Stimulated activated CD4-positive, alpha-beta T cell treated with anti-CD3 and anti-CD28 coated beads, Interleukin-1b, Interleukin-23, amount 100 ng/mL, for 1 hour (primary cell): Measurements from ENCODE around the gene WDR33.

Source experiments
- DNase-seq, 2 donors: peaks; one replicate each; pipeline ENCODE4 v3.0.0-alpha.2; 2020; ENCODE audit warnings: low read depth in 2 of 2

Gene WDR33

GRCh38 chr2:127672341-127673224 is 138.4 kb downstream of the WDR33 start:
- no peak for DNase-seq

GRCh38 chr2:127671557-127672302 is 139.2 kb downstream of the WDR33 start:
- no peak for DNase-seq

- DNase-seq = no peak
Observed at GRCh38 chr2:127670957-127671290, 140.0 kb downstream of the WDR33 start.

GRCh38 chr2:127670055-127670956 is 140.7 kb downstream of the WDR33 start:
- no peak for DNase-seq

GRCh38 chr2:127669056-127669455 is 141.9 kb downstream of the WDR33 start:
- DNase-seq = no peak

- DNase-seq = no peak
Observed at GRCh38 chr2:127665267-127665893, 145.6 kb downstream of the WDR33 start.

GRCh38 chr2:127664895-127665225 is 146.1 kb downstream of the WDR33 start:
- no peak for DNase-seq

GRCh38 chr2:127664065-127664894 is 146.7 kb downstream of the WDR33 start:
- no peak for DNase-seq

GRCh38 chr2:127663566-127664064 is 147.4 kb downstream of the WDR33 start:
- no peak for DNase-seq

- no peak for DNase-seq
Observed at GRCh38 chr2:127662937-127663565, 147.9 kb downstream of the WDR33 start.

GRCh38 chr2:127661949-127662510 is 148.9 kb downstream of the WDR33 start:
- no peak for DNase-seq

- DNase-seq = no peak
Observed at GRCh38 chr2:127661072-127661649, 149.8 kb downstream of the WDR33 start.

GRCh38 chr2:127660291-127660578 is 150.7 kb downstream of the WDR33 start:
- DNase-seq = no peak

- no peak for DNase-seq
Observed at GRCh38 chr2:127659408-127660290, 151.3 kb downstream of the WDR33 start.

GRCh38 chr2:127658641-127659407 is 152.1 kb downstream of the WDR33 start:
- no peak for DNase-seq

GRCh38 chr2:127658146-127658545 is 152.8 kb downstream of the WDR33 start:
- DNase-seq = no peak

- DNase-seq = no peak
Observed at GRCh38 chr2:127657232-127657595, 153.8 kb downstream of the WDR33 start.
